ENCODE results near the gene INTS15.
A peak's percentile ranks its signal among the peaks of the same experiment; 100 is the strongest.
"Not testable (repeated sequence)": the region's sequence is repeated elsewhere in the genome, so short reads cannot be mapped to it uniquely, and the experiment has no call there.

INTS15 gene

GRCh38 chr7:6577369-6578113, 12.3 kb upstream of the INTS15 start, which contains the start of gene ZDHHC4:
ZDHHC4 (plus strand) TSS chr7:6577454; CDS start chr7:6580562, 3,108 bp downstream.
- DNase-seq = peak; percentile 93

- DNase-seq = no peak
These were observed 11.4 kb upstream of the INTS15 start for GRCh38 chr7:6578114-6579084.

DNA sequence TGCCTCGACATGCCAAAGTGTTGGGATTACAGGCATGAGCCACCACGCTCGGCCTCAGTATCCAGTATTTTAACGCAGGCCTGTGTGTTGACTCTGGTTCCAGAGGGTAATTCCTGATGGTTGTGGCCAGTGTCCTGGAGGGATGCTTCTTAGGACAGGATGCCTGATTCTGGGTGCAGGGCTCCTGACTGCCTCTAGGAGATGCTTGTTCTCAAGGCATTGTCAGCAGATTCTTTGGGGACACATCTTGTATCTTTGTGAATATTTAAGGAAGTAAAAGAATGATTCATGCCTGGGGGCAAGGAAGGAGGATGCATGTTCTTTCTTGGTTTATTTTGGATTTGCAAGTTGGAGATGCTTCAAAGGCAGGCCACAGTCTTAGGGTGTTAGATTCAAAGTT, 10.4 kb upstream of the INTS15 start:
- no peak for DNase-seq

DNA sequence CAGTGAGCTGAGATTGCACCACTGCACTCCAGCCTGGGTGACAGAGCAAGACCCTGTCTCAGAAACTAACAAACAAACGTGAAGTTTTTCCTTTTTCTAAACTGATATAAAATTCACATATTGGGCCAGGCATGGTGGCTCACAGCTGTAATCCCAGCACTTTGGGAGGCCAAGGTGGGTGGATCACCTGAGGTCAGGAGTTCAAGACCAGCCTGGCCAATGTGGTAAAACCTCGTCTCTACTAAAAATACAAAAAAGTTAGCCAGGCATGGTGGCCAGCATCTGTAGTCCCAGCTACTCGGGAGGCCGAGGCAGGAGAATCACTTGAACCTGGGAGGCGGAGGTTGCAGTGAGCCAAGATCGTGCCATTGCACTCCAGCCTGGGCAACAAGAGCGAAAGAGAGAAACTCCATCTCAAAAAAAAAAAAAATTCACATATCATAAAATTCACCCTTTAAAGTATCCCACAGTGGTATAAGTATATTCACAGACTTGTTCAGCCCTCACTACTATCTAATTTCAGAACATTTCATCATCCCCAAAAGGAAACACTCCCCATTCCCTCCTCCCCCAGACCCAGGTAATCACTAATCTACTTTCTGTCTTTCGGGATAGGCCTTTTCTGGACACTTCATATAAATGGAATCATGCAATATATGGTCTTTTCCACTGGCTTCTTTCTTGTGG, 3.9 kb upstream of the INTS15 start:
- DNase-seq = not testable (repeated sequence)

DNA sequence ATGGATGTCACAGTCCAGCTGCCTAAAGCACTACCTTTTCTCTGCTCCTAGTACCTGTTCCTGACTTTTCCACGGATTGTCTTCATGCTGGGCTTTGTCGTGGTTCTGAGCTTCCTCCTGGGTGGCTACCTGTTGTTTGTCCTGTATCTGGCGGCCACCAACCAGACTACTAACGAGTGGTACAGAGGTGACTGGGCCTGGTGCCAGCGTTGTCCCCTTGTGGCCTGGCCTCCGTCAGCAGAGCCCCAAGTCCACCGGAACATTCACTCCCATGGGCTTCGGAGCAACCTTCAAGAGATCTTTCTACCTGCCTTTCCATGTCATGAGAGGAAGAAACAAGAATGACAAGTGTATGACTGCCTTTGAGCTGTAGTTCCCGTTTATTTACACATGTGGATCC, 1.3 kb upstream of the INTS15 start:
- no peak for DNase-seq

GRCh38 chr7:6589151-6589828, 531 bp upstream of the INTS15 start:
- DNase-seq = no peak

GRCh38 chr7:6590645-6591110, 857 bp downstream of the INTS15 start:
- no peak for DNase-seq

DNA sequence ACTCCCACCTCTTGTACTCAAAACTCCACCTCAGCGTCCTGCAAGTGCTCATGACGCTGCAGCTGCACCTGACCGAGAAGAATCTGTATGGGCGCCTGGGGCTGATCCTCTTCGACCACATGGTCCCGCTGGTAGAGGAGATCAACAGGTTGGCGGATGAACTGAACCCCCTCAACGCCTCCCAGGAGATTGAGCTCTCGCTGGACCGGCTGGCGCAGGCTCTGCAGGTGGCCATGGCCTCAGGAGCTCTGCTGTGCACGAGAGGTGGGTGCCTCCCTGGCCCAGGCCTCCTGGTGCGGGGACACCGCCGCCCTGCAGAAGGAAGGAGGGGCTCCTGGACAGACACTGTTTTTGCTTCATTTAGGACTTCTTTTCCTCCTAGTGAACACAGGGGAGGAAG, 10.3 kb downstream of the INTS15 start:
- no peak for DNase-seq

DNA sequence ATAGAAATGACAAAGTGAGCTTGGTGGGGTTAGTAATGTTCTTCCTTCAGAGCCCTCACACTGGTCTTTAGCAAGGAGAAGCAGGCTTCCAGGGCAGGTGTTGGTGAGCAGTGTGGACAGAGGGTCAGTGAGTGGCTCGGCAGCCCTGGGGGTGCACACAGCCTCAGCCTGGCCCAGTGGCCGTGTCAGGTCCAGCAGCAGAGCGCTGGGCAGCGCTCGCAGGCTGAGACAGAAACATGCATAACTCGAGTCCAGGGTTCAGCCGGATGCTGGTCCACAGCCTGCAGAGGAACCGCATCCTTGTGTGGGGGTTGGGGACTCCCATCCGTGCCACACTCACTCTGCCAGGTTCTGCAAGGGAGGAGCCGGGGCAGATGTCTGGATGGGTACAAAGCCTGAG, 14.6 kb downstream of the INTS15 start:
- no peak for DNase-seq

DNA sequence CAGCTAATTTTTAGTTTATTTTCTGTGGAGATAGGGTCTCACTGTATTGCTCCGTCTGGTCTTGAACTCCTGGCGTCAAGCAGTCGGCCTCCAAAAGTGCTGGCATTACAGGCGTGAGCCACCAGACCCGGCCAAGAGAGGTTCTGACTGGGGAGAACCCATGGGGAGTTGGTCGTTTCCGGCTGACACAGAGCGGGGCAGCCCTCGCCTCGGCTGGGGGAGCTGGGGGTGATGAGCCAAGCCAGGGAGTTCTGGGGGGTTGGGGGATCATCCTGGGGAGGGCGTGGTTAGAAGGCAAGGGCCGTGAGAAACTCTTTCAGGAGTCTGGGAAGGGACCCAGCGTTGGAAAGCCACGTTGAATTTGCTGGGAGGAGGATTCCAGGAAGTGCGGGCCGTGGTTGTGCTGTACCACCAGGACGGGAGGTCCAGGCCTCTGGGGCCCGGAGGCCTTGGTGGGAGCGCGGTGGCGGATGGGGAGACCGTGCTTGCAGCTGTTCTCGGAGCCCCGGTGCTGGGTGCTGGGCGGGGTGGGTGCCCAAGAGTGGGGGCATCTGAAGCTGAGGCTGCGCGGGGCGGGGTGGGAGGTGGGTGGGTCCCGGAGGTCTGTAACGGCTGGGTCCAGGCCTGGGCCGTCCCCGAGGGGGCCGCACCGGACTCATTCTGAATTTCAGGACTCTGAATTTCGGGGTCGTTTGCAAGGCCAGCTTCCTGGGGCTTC, 17.2 kb downstream of the INTS15 start:
- DNase-seq = no peak

GRCh38 chr7:6607651-6608051, 17.8 kb downstream of the INTS15 start:
- no peak for DNase-seq

DNA sequence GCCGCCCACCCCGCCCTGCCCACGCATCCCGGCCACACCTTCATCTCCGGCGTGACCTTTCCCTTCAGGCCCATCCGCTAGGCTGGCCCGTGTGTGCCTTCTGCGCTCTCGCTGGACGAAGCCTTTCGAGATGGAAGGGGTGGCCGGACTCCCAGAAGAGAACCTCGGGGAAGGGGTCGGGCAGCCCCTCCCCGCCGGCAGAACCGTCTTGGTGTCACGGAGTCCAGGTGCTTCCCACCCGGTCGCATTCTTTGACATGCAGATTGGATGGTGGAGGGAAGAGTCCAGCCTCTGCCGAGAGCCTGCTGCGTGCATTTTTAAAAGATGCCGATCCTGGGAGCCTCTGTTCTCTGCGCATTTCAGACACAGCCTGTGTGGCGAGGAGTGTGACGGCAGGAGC, 18.3 kb downstream of the INTS15 start:
- DNase-seq = no peak

DNA sequence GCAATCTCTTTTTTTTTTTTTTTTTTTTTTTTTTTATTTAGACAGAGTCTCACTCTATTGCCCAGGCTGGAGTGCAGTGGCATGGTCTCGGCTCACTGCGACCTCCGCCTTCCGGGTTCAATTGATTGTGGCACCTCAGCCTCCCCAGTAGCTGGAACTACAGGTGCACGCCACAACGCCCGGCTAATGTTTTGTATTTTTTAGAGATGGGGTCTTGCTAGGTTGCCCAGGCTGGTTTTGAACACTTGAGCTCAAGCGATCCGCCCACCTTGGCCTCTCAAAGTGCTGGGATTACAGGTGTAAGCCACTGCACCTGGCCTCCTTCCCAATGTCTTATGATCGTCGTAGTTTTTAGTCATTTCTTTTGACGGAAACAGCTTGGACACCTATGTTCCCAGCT, 19.0 kb downstream of the INTS15 start:
- DNase-seq = no peak

GRCh38 chr7:6612819-6613218, 23.0 kb downstream of the INTS15 start:
- no peak for DNase-seq

- no peak for DNase-seq
These were observed 23.9 kb downstream of the INTS15 start for GRCh38 chr7:6613706-6614105.

DNA sequence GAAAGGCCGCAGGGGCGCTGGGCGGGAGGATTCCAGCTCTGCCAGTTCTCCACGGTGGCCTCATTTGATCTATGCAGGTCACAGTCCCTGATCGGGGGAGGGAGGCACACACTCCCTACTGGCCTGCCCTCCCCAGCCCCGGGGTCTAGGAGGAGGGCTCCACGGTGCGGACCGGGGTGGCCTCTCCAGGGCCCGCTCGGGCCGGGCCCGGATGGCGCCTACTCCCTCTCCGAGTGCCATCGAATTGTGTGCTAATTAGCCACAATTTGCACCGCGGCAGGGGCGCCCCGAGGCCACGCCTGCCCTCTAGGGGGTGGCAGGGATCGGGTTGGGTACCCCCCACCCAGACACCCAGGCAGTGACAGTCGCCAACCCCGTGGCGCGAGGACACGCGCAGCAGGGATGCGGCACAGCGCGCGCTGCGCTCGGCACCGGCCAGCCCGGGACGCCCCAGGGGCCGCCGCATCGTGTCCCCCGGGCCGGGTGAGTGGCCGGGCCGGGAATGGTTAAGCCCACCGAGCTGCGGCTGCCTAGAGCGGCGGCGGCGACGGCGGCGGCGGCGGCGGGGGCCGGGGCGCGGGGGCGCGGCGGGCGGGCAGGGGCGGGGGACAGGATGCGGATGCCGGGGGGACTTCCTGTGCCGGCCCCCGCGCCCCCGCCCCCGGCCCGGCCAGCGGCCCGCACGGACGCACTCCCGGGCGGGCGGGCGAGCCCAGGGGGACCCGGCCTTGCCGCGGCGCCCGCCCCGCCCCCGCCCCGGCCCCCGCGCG, 25.3 kb downstream of the INTS15 start, which contains the start of gene ZNF853:
Gene ZNF853 (plus strand): TSS at position 658 of the 770 bp plus-strand sequence. CDS start 565 bp downstream, outside the sequence.
- DNase-seq = peak; percentile 77

- peak; percentile 70 for DNase-seq
These were observed 26.1 kb downstream of the INTS15 start for GRCh38 chr7:6615723-6616555.

DNA sequence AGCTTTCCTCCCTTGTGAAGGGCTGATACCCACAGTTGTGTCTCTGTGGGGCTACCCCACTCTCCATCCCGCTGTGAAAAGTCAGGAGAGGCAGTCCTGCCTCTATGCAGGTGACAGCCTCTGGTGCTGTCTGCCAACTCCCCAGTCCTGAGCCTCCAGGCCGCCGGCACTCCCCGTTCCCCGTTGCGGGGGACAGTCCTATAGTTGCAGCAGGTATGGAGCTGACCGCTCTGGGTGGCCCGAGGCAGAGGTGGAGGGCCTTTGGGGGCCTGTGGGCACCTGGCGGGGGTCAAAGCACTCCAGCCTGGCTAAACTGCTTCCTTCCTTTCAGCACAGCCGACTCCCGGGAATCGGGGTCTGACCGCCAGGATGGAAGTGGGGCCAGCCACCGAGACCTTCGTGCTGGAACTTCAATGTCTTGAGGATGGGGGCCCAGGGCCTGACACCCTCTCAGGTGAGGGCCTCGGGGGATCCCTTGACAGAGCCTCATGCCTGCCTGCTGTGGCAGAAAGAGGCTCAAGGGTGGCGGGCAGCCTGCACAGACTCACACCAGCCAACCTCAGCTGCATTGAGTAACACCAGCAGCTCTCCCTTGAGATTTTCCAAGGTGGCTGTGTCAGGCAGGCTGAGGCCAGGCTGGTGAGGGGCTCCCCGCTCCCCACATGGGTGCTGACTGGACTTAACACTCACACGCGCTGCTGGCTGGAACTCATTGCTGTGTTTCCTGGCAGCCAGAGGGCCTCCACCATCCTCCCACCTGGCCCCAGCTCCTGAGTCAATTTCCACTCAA, 27.2 kb downstream of the INTS15 start:
- DNase-seq = no peak

- DNase-seq = no peak
These were observed 28.8 kb downstream of the INTS15 start for GRCh38 chr7:6618621-6619020.
